Activated effector memory CD4-positive, alpha-beta T cell treated with anti-CD3 and anti-CD28 coated beads, Interleukin-2, amount 50 U/mL, for 16 hours (primary cell): ENCODE measurements around the gene TMEM94.
"Not testable (repeated sequence)": the region's sequence is repeated elsewhere in the genome, so short reads cannot be mapped to it uniquely, and the experiment has no call there.

Source experiments
- DNase-seq: peaks from one replicate; pipeline ENCODE4 v3.0.0-alpha.2; 2020

Gene TMEM94

GRCh38 chr17:75477490-75477862 is 21.0 kb downstream of the TMEM94 start:
- DNase-seq, result not testable (repeated sequence)

GRCh38 chr17:75478508-75478907 is 22.1 kb downstream of the TMEM94 start:
- no peak for DNase-seq

- no peak for DNase-seq
Measured at GRCh38 chr17:75480281-75480680, 23.8 kb downstream of the TMEM94 start.

GRCh38 chr17:75481194-75482068 is 25.0 kb downstream of the TMEM94 start:
- no peak for DNase-seq

GRCh38 chr17:75482098-75482942 is 25.9 kb downstream of the TMEM94 start:
- no peak for DNase-seq

GRCh38 chr17:75485688-75486087 is 29.3 kb downstream of the TMEM94 start:
- no peak for DNase-seq

GRCh38 chr17:75486151-75486550 is 29.7 kb downstream of the TMEM94 start:
- no peak for DNase-seq

GRCh38 chr17:75486951-75487350 is 30.5 kb downstream of the TMEM94 start:
- no peak for DNase-seq

- DNase-seq, result peak; percentile 72
Measured at GRCh38 chr17:75487351-75488070, 31.1 kb downstream of the TMEM94 start.

- no peak for DNase-seq
Measured at GRCh38 chr17:75488693-75489510, 32.5 kb downstream of the TMEM94 start.

GRCh38 chr17:75489511-75489955 is 33.1 kb downstream of the TMEM94 start:
- DNase-seq, result no peak

- DNase-seq, result no peak
Measured at GRCh38 chr17:75490173-75490743, 33.8 kb downstream of the TMEM94 start.

- no peak for DNase-seq
Measured at GRCh38 chr17:75490953-75491649, 34.7 kb downstream of the TMEM94 start.

- DNase-seq, result no peak
Measured at GRCh38 chr17:75491680-75492079, 35.2 kb downstream of the TMEM94 start.

GRCh38 chr17:75492555-75493168 is 36.2 kb downstream of the TMEM94 start:
- no peak for DNase-seq

- DNase-seq, result no peak
Measured at GRCh38 chr17:75493476-75494129, 37.2 kb downstream of the TMEM94 start.

GRCh38 chr17:75494326-75494877 is 38.0 kb downstream of the TMEM94 start:
- no peak for DNase-seq

GRCh38 chr17:75496005-75496404 is 39.6 kb downstream of the TMEM94 start:
- DNase-seq, result no peak

GRCh38 chr17:75498039-75498725 is 41.7 kb downstream of the TMEM94 start:
- no peak for DNase-seq
